GM21717 (cell line): Measurements from ENCODE around the gene LEMD2.

Experiments
- ATAC-seq: cut with Tn5 transposase; IDR thresholded peaks from one replicate; pipeline ENCODE4 v1.9.1; 2021; ENCODE audit warnings: mild to moderate bottlenecking, moderate library complexity; ENCODE audit not compliant: unreplicated experiment

LEMD2 gene

GRCh38 chr6:33742837-33743236, 46.1 kb downstream of the LEMD2 start:
- no peak for ATAC-seq

- ATAC-seq: no peak
Measured at GRCh38 chr6:33742092-33742491, 46.8 kb downstream of the LEMD2 start.

GRCh38 chr6:33740794-33741193, 48.1 kb downstream of the LEMD2 start:
- ATAC-seq: no peak

- no peak for ATAC-seq
Measured at GRCh38 chr6:33740204-33740608, 48.7 kb downstream of the LEMD2 start.

- no peak for ATAC-seq
Measured at GRCh38 chr6:33739571-33739970, 49.4 kb downstream of the LEMD2 start.

GRCh38 chr6:33738879-33739278, 50.1 kb downstream of the LEMD2 start:
- no peak for ATAC-seq

- no peak for ATAC-seq
Measured at GRCh38 chr6:33738153-33738552, 50.8 kb downstream of the LEMD2 start.

- ATAC-seq: no peak
Measured at GRCh38 chr6:33737267-33738026, 51.5 kb downstream of the LEMD2 start.

GRCh38 chr6:33735216-33735615, 53.7 kb downstream of the LEMD2 start:
- no peak for ATAC-seq

- no peak for ATAC-seq
Measured at GRCh38 chr6:33733709-33734007, 55.3 kb downstream of the LEMD2 start.

- no peak for ATAC-seq
Measured at GRCh38 chr6:33732817-33733708, 55.9 kb downstream of the LEMD2 start.

GRCh38 chr6:33732385-33732784, 56.5 kb downstream of the LEMD2 start:
- ATAC-seq: no peak

- no peak for ATAC-seq
Measured at GRCh38 chr6:33731751-33732282, 57.1 kb downstream of the LEMD2 start.

GRCh38 chr6:33731035-33731434, 57.9 kb downstream of the LEMD2 start:
- no peak for ATAC-seq

GRCh38 chr6:33730611-33731010, 58.3 kb downstream of the LEMD2 start:
- ATAC-seq: no peak

- no peak for ATAC-seq
Measured at GRCh38 chr6:33729059-33729458, 59.9 kb downstream of the LEMD2 start.

GRCh38 chr6:33728438-33728837, 60.5 kb downstream of the LEMD2 start:
- no peak for ATAC-seq

GRCh38 chr6:33727932-33728331, 61.0 kb downstream of the LEMD2 start:
- no peak for ATAC-seq

- ATAC-seq: no peak
Measured at GRCh38 chr6:33727126-33727525, 61.8 kb downstream of the LEMD2 start.

- ATAC-seq: no peak
Measured at GRCh38 chr6:33726696-33727095, 62.2 kb downstream of the LEMD2 start.

- ATAC-seq: no peak
Measured at GRCh38 chr6:33725891-33726673, 62.8 kb downstream of the LEMD2 start.
